ENCODE measurements around the gene ZFAND3.
A peak's percentile ranks its signal among the peaks of the same experiment; 100 is the strongest.
"Not testable (repeated sequence)": the region's sequence is repeated elsewhere in the genome, so short reads cannot be mapped to it uniquely, and the experiment has no call there.

Gene ZFAND3

GRCh38 chr6:37974381-37974780, 154.9 kb downstream of the ZFAND3 start:
- no peak for DNase-seq (ENCODE audit: low read depth)

GRCh38 chr6:37974943-37975342, 155.4 kb downstream of the ZFAND3 start:
- no peak for DNase-seq (ENCODE audit: low read depth)

GRCh38 chr6:37977715-37978114, 158.2 kb downstream of the ZFAND3 start:
- DNase-seq (ENCODE audit: low read depth) = no peak

GRCh38 chr6:37979392-37980221, 160.1 kb downstream of the ZFAND3 start:
- DNase-seq (ENCODE audit: low read depth) = no peak

GRCh38 chr6:37980222-37980595, 160.7 kb downstream of the ZFAND3 start:
- no peak for DNase-seq (ENCODE audit: low read depth)

GRCh38 chr6:37981626-37982025, 162.1 kb downstream of the ZFAND3 start:
- DNase-seq (ENCODE audit: low read depth) = no peak

GRCh38 chr6:37982317-37982716, 162.8 kb downstream of the ZFAND3 start:
- DNase-seq (ENCODE audit: low read depth) = no peak

- DNase-seq (ENCODE audit: low read depth) = no peak
These were observed 164.4 kb downstream of the ZFAND3 start for GRCh38 chr6:37983720-37984501.

- no peak for DNase-seq (ENCODE audit: low read depth)
These were observed 165.1 kb downstream of the ZFAND3 start for GRCh38 chr6:37984578-37984977.

GRCh38 chr6:37985355-37985754, 165.8 kb downstream of the ZFAND3 start:
- DNase-seq (ENCODE audit: low read depth) = no peak

- peak; percentile 23 for DNase-seq (ENCODE audit: low read depth)
These were observed 167.5 kb downstream of the ZFAND3 start for GRCh38 chr6:37987018-37987417.

GRCh38 chr6:37987559-37987958, 168.0 kb downstream of the ZFAND3 start:
- DNase-seq (ENCODE audit: low read depth) = no peak

GRCh38 chr6:37988127-37988526, 168.6 kb downstream of the ZFAND3 start:
- DNase-seq (ENCODE audit: low read depth) = no peak

GRCh38 chr6:37988696-37989095, 169.2 kb downstream of the ZFAND3 start:
- no peak for DNase-seq (ENCODE audit: low read depth)

- no peak for DNase-seq (ENCODE audit: low read depth)
These were observed 171.4 kb downstream of the ZFAND3 start for GRCh38 chr6:37990762-37991525.

- no peak for DNase-seq (ENCODE audit: low read depth)
These were observed 173.2 kb downstream of the ZFAND3 start for GRCh38 chr6:37992749-37993148.

GRCh38 chr6:37993194-37993593, 173.7 kb downstream of the ZFAND3 start:
- DNase-seq (ENCODE audit: low read depth) = not testable (repeated sequence)

GRCh38 chr6:37993596-37993995, 174.1 kb downstream of the ZFAND3 start:
- no peak for DNase-seq (ENCODE audit: low read depth)

- DNase-seq (ENCODE audit: low read depth) = no peak
These were observed 174.7 kb downstream of the ZFAND3 start for GRCh38 chr6:37994223-37994622.

- no peak for DNase-seq (ENCODE audit: low read depth)
These were observed 178.8 kb downstream of the ZFAND3 start for GRCh38 chr6:37998366-37998765.

- DNase-seq (ENCODE audit: low read depth) = no peak
These were observed 181.9 kb downstream of the ZFAND3 start for GRCh38 chr6:38001386-38001785.

- no peak for DNase-seq (ENCODE audit: low read depth)
These were observed 185.4 kb downstream of the ZFAND3 start for GRCh38 chr6:38004908-38005307.

GRCh38 chr6:38011937-38012336, 192.4 kb downstream of the ZFAND3 start:
- DNase-seq (ENCODE audit: low read depth) = no peak

Data from activated T-cell treated with anti-CD3 and anti-CD28 coated beads for 24 hours (primary cell).